ENCODE results near the gene TBCE.
"Not testable (repeated sequence)": the region's sequence is repeated elsewhere in the genome, so short reads cannot be mapped to it uniquely, and the experiment has no call there.

The TBCE gene

GRCh38 chr1:235460770-235461169 is 93.5 kb downstream of the TBCE start:
- H3K27me3 ChIP-seq (replicated peaks in 2 of 5; ENCODE audit: control insufficient read depth in 4 of 5, insufficient read depth in 5 of 5, low read length in 4 of 5) = no peaks in the 10 kb centered on the region
- DNase-seq = no peak
- CTCF ChIA-PET = interaction anchor here (1.1 kb wide), 1 partner anchor 9 kb away, joined by 4 read pairs; no protein-coding TSS in a partner anchor
- POLR2A ChIA-PET = no interaction called here
- WGBS (ENCODE audit: insufficient coverage) = 90% methylated on average over 2 of the region's 5 CpGs
- peaks cover 0 to 1% (median 0%) of the 10 kb centered on the region in 5 experiments for H3K9me3 ChIP-seq (ENCODE audit: control extremely low read depth in 1 of 5, control insufficient read depth in 4 of 5, insufficient read depth in 2 of 5, low read depth in 1 of 5, low read length in 4 of 5)
- peaks cover 0 to 11% (median 7%) of the 10 kb centered on the region in 4 experiments for H3K36me3 ChIP-seq (ENCODE audit: control insufficient read depth in 4 of 4, insufficient read depth in 4 of 4, low read length in 3 of 4)
- no peak overlapping the region for H3K27ac ChIP-seq (ENCODE audit: insufficient read depth in 1 of 2, low read depth in 1 of 2, low read length in 2 of 2, poor library complexity in 1 of 2, severe bottlenecking in 2 of 2)
- H3K4me3 ChIP-seq (ENCODE audit: control insufficient read depth in 1 of 7, extremely low read depth in 1 of 7, insufficient read depth in 4 of 7, low read depth in 2 of 7, low read length in 6 of 7) = no peak overlapping the region
- H3K4me1 ChIP-seq (ENCODE audit: control extremely low read depth in 1 of 4, control insufficient read depth in 4 of 4, insufficient read depth in 4 of 4, low read length in 3 of 4) = peaks cover 0 to 5% (median 0%) of the 10 kb centered on the region in 4 experiments

- POLR2A ChIA-PET = no interaction called here
- Histone ChIP-seq H3K4me1 (ENCODE audit: control extremely low read depth in 1 of 4, control insufficient read depth in 4 of 4, insufficient read depth in 4 of 4, low read length in 3 of 4) (peaks cover 0 to 5% (median 0%) of the 10 kb centered on the region in 4 experiments), H3K36me3 (ENCODE audit: control insufficient read depth in 4 of 4, insufficient read depth in 4 of 4, low read length in 3 of 4) (peaks cover 0 to 11% (median 8%) of the 10 kb centered on the region in 4 experiments), H3K27me3 (replicated peaks in 2 of 5; ENCODE audit: control insufficient read depth in 4 of 5, insufficient read depth in 5 of 5, low read length in 4 of 5) (no peaks in the 10 kb centered on the region), H3K27ac (ENCODE audit: insufficient read depth in 1 of 2, low read depth in 1 of 2, low read length in 2 of 2, poor library complexity in 1 of 2, severe bottlenecking in 2 of 2) (no peak overlapping the region), H3K4me3 (ENCODE audit: control insufficient read depth in 1 of 7, extremely low read depth in 1 of 7, insufficient read depth in 4 of 7, low read depth in 2 of 7, low read length in 6 of 7) (no peak overlapping the region), H3K9me3 (ENCODE audit: control extremely low read depth in 1 of 5, control insufficient read depth in 4 of 5, insufficient read depth in 2 of 5, low read depth in 1 of 5, low read length in 4 of 5) (peaks cover 0 to 1% (median 0%) of the 10 kb centered on the region in 5 experiments)
- WGBS (ENCODE audit: insufficient coverage) = no CpG with 5 or more reads among the region's 1 CpG
- no peak for DNase-seq
- CTCF ChIA-PET = interaction anchor here (1.1 kb wide), 1 partner anchor 11 kb away, joined by 4 read pairs; no protein-coding TSS in a partner anchor
Observed at GRCh38 chr1:235461954-235462353, 94.7 kb downstream of the TBCE start.

DNA sequence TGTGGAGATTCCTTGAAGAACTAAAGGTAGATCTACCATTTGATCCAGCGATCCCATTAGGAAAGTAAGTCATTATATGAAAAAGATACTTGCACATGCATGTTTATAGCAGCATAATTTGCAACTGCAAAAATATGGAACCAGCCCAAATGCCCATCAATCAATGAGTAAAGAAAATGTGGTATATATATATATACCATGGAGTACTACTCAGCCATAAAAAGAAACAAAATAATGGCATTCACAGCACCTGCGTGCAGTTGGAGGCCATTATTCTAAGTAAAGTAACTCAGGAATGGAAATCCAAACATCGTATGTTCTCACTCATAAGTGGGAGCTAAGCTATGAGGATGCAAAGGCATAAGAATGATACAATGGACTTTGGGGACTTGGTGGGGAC is 95.6 kb downstream of the TBCE start:
- H3K9me3 ChIP-seq (ENCODE audit: control extremely low read depth in 1 of 5, control insufficient read depth in 4 of 5, insufficient read depth in 2 of 5, low read depth in 1 of 5, low read length in 4 of 5); H3K4me1 ChIP-seq (ENCODE audit: control extremely low read depth in 1 of 4, control insufficient read depth in 4 of 4, insufficient read depth in 4 of 4, low read length in 3 of 4); H3K4me3 ChIP-seq (ENCODE audit: control insufficient read depth in 1 of 7, extremely low read depth in 1 of 7, insufficient read depth in 4 of 7, low read depth in 2 of 7, low read length in 6 of 7); CTCF ChIA-PET; H3K27me3 ChIP-seq (replicated peaks in 2 of 5; ENCODE audit: control insufficient read depth in 4 of 5, insufficient read depth in 5 of 5, low read length in 4 of 5); DNase-seq; H3K27ac ChIP-seq (ENCODE audit: insufficient read depth in 1 of 2, low read depth in 1 of 2, low read length in 2 of 2, poor library complexity in 1 of 2, severe bottlenecking in 2 of 2): not testable (repeated sequence)
- WGBS (ENCODE audit: insufficient coverage) = 100% methylated on average over 2 of the region's 3 CpGs
- H3K36me3 ChIP-seq (ENCODE audit: control insufficient read depth in 4 of 4, insufficient read depth in 4 of 4, low read length in 3 of 4) = peaks cover 0 to 11% (median 8%) of the 10 kb centered on the region in 4 experiments
- POLR2A ChIA-PET = interaction anchor here (0.6 kb wide), 1 partner anchor 1023 kb away, joined by 3 read pairs; no protein-coding TSS in a partner anchor

DNA sequence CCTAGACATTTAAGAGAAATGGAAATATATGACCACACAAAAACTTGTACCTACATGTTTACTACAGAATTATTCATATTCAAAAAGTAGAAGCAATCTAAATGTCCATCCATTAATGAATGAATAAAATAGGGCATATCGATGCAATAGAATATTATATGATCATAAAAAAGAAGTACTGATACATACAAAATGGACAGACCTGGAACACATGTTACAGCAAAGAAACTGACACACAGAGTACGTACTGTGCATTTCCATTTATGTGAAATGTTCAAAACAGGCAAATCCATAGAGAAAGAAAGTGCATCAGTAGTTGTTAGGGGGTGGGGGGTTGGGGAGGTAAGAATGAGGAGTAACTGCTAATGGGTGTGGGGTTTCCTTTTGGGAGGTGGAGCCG is 97.8 kb downstream of the TBCE start:
- H3K9me3 ChIP-seq (ENCODE audit: control extremely low read depth in 1 of 5, control insufficient read depth in 4 of 5, insufficient read depth in 2 of 5, low read depth in 1 of 5, low read length in 4 of 5) = peaks cover 0 to 1% (median 0%) of the 10 kb centered on the region in 5 experiments
- peaks cover 0 to 12% (median 8%) of the 10 kb centered on the region in 4 experiments for H3K36me3 ChIP-seq (ENCODE audit: control insufficient read depth in 4 of 4, insufficient read depth in 4 of 4, low read length in 3 of 4)
- no peak overlapping the region for H3K27ac ChIP-seq (ENCODE audit: insufficient read depth in 1 of 2, low read depth in 1 of 2, low read length in 2 of 2, poor library complexity in 1 of 2, severe bottlenecking in 2 of 2)
- no peaks in the 10 kb centered on the region for H3K27me3 ChIP-seq (replicated peaks in 2 of 5; ENCODE audit: control insufficient read depth in 4 of 5, insufficient read depth in 5 of 5, low read length in 4 of 5)
- DNase-seq = no peak
- no peak overlapping the region for H3K4me3 ChIP-seq (ENCODE audit: control insufficient read depth in 1 of 7, extremely low read depth in 1 of 7, insufficient read depth in 4 of 7, low read depth in 2 of 7, low read length in 6 of 7)
- H3K4me1 ChIP-seq (ENCODE audit: control extremely low read depth in 1 of 4, control insufficient read depth in 4 of 4, insufficient read depth in 4 of 4, low read length in 3 of 4) = peaks cover 0 to 5% (median 0%) of the 10 kb centered on the region in 4 experiments
- WGBS (ENCODE audit: insufficient coverage) = 80% methylated on average over 1 of the region's 3 CpGs
- CTCF ChIA-PET = no interaction called here
- POLR2A ChIA-PET = no interaction called here

GRCh38 chr1:235468004-235468403 is 100.8 kb downstream of the TBCE start:
- Histone ChIP-seq H3K9me3 (ENCODE audit: control extremely low read depth in 1 of 5, control insufficient read depth in 4 of 5, insufficient read depth in 2 of 5, low read depth in 1 of 5, low read length in 4 of 5) (peaks cover 0 to 1% (median 0%) of the 10 kb centered on the region in 5 experiments), H3K4me3 (ENCODE audit: control insufficient read depth in 1 of 7, extremely low read depth in 1 of 7, insufficient read depth in 4 of 7, low read depth in 2 of 7, low read length in 6 of 7) (no peak overlapping the region), H3K27me3 (replicated peaks in 2 of 5; ENCODE audit: control insufficient read depth in 4 of 5, insufficient read depth in 5 of 5, low read length in 4 of 5) (no peaks in the 10 kb centered on the region), H3K4me1 (ENCODE audit: control extremely low read depth in 1 of 4, control insufficient read depth in 4 of 4, insufficient read depth in 4 of 4, low read length in 3 of 4) (no peaks in the 10 kb centered on the region), H3K36me3 (ENCODE audit: control insufficient read depth in 4 of 4, insufficient read depth in 4 of 4, low read length in 3 of 4) (peaks cover 0 to 15% (median 8%) of the 10 kb centered on the region in 4 experiments), H3K27ac (ENCODE audit: insufficient read depth in 1 of 2, low read depth in 1 of 2, low read length in 2 of 2, poor library complexity in 1 of 2, severe bottlenecking in 2 of 2) (no peak overlapping the region)
- no peak for DNase-seq
- POLR2A ChIA-PET = interaction anchor here (0.6 kb wide), 1 partner anchor 48 kb away, joined by 5 read pairs; no protein-coding TSS in a partner anchor
- CTCF ChIA-PET = interaction anchor here (0.6 kb wide), 1 partner anchor 243 kb away, joined by 4 read pairs; no protein-coding TSS in a partner anchor
- WGBS (ENCODE audit: insufficient coverage) = no CpG with 5 or more reads among the region's 3 CpGs

DNA sequence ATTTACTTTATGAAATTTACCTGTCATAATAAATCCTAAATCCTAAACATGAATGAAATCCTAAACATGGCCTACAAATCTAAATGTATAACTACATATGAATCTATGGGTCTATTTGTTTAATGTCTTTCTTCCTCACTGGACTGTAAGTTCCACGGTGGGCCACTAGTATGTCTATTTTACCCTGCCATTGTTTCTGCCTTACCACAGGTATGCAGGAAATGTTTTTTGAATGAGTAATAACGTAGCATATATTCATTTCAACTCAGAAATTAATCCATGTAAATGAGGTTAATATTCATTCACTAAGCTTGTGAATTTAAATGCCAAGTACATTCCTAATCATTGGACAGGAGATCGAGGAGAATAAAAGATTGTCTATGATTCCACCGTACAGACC is 101.7 kb downstream of the TBCE start:
- POLR2A ChIA-PET = no interaction called here
- CTCF ChIA-PET = no interaction called here

DNA sequence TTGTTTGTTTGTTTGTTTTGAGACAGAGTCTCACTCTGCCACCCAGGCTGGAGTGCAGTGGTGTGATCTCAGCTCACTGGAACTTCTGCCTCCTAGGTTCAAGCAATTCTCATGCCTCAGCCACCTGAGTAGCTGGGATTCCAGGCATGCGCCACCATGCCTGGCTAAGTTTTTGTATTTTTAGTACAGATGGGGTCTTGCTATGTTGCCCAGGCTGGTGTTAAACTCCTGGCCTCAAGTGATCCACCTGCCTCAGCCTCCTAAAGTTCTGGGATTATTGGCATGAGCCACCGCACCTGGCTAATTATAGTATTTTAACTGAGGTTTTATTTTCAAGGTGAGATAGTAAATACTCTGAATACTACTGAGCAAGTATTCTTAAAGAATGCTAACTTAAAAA is 102.7 kb downstream of the TBCE start:
- H3K27me3 ChIP-seq (replicated peaks in 2 of 5; ENCODE audit: control insufficient read depth in 4 of 5, insufficient read depth in 5 of 5, low read length in 4 of 5); H3K27ac ChIP-seq (ENCODE audit: insufficient read depth in 1 of 2, low read depth in 1 of 2, low read length in 2 of 2, poor library complexity in 1 of 2, severe bottlenecking in 2 of 2); DNase-seq; CTCF ChIA-PET; H3K4me3 ChIP-seq (ENCODE audit: control insufficient read depth in 1 of 7, extremely low read depth in 1 of 7, insufficient read depth in 4 of 7, low read depth in 2 of 7, low read length in 6 of 7); H3K4me1 ChIP-seq (ENCODE audit: control extremely low read depth in 1 of 4, control insufficient read depth in 4 of 4, insufficient read depth in 4 of 4, low read length in 3 of 4); H3K9me3 ChIP-seq (ENCODE audit: control extremely low read depth in 1 of 5, control insufficient read depth in 4 of 5, insufficient read depth in 2 of 5, low read depth in 1 of 5, low read length in 4 of 5); POLR2A ChIA-PET: not testable (repeated sequence)
- WGBS (ENCODE audit: insufficient coverage) = no CpG with 5 or more reads among the region's 2 CpGs
- peaks cover 0 to 18% (median 4%) of the 10 kb centered on the region in 4 experiments for H3K36me3 ChIP-seq (ENCODE audit: control insufficient read depth in 4 of 4, insufficient read depth in 4 of 4, low read length in 3 of 4)

More for the DNA sequence above, 101.7 kb downstream of the TBCE start:
- no peak overlapping the region for H3K27ac ChIP-seq (ENCODE audit: insufficient read depth in 1 of 2, low read depth in 1 of 2, low read length in 2 of 2, poor library complexity in 1 of 2, severe bottlenecking in 2 of 2)
- H3K9me3 ChIP-seq (ENCODE audit: control extremely low read depth in 1 of 5, control insufficient read depth in 4 of 5, insufficient read depth in 2 of 5, low read depth in 1 of 5, low read length in 4 of 5) = peaks cover 0 to under 1% (median 0%) of the 10 kb centered on the region in 5 experiments
- WGBS (ENCODE audit: insufficient coverage) = 100% methylated on average over 1 of the region's 4 CpGs
- peaks cover 0 to 22% (median 6%) of the 10 kb centered on the region in 4 experiments for H3K36me3 ChIP-seq (ENCODE audit: control insufficient read depth in 4 of 4, insufficient read depth in 4 of 4, low read length in 3 of 4)
- DNase-seq = no peak
- H3K4me1 ChIP-seq (ENCODE audit: control extremely low read depth in 1 of 4, control insufficient read depth in 4 of 4, insufficient read depth in 4 of 4, low read length in 3 of 4) = no peaks in the 10 kb centered on the region
- no peak overlapping the region for H3K4me3 ChIP-seq (ENCODE audit: control insufficient read depth in 1 of 7, extremely low read depth in 1 of 7, insufficient read depth in 4 of 7, low read depth in 2 of 7, low read length in 6 of 7)
- H3K27me3 ChIP-seq (replicated peaks in 2 of 5; ENCODE audit: control insufficient read depth in 4 of 5, insufficient read depth in 5 of 5, low read length in 4 of 5) = no peaks in the 10 kb centered on the region
